Type B pancreatic cell (in vitro differentiated cells): Measurements from ENCODE around the gene ADAMTSL3. TPM values are rescaled to one million over a fixed set of nuclear protein-coding genes. Genes with fewer than 3 reads are reported as not detected.

Experiments used
- DNase-seq: peaks from one replicate; pipeline ENCODE4 v3.0.0; 2021; ENCODE audit warnings: mixed read lengths; ENCODE audit not compliant: unreplicated experiment; ENCODE audit errors: extremely low spot score
- H3K27ac Mint-ChIP-seq: 2 replicates; pipeline ENCODE4 v1.8.0; 2021; ENCODE audit warnings: mild to moderate bottlenecking, mixed read lengths
- H3K27me3 Mint-ChIP-seq: 2 replicates; pipeline ENCODE4 v1.8.0; 2021; ENCODE audit warnings: mixed read lengths
- H3K36me3 Mint-ChIP-seq: 2 replicates; pipeline ENCODE4 v1.8.0; 2021; ENCODE audit warnings: mixed read lengths
- H3K4me1 Mint-ChIP-seq: one replicate; pipeline ENCODE4 v1.8.0; 2021; ENCODE audit warnings: mixed read lengths; ENCODE audit not compliant: unreplicated experiment
- H3K4me3 Mint-ChIP-seq: 2 replicates; pipeline ENCODE4 v1.8.0; 2021; ENCODE audit warnings: mild to moderate bottlenecking, mixed read lengths
- H3K9me3 Mint-ChIP-seq: 2 replicates; pipeline ENCODE4 v1.8.0; 2021; ENCODE audit warnings: mixed read lengths
- total RNA-seq: library from RNA; stranded (reverse); gene quantifications from 2 replicates; pipeline ENCODE4 v1.2.1, GENCODE V29; 2021; ENCODE audit warnings: low replicate concordance
- TF ChIP-seq, protein P1 (sequence below): fragments of 200-600 bp; sonication (generic); conservative IDR thresholded peaks from 2 replicates; pipeline ENCODE4 v1.5.0; 2021; ENCODE audit warnings: antibody characterized with exemption, mild to moderate bottlenecking

ADAMTSL3 gene
- total RNA-seq, 1 donor from 2014 or later, result 1.9 TPM

DNA sequence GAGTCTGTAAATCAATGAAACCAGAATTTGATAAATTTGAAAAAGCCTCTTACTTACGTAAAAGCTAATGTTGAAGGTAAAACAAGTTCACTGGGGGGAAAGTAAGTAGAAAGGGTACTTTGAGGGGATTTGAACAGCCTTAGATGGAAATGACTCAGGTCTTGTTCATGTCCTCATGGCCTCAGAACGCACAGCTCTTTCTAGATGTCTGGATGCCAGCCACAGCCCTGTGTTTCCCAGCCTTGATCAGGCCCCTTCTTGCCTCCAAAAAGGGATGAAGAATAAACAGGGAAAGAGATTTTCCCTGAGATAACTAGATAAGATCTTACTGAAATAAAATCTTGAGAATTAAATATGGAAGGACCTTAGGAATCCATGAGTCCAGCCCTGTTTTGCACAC, 344.6 kb downstream of the ADAMTSL3 start:
- Mint-ChIP-seq H3K27ac (no peak overlapping the region), H3K36me3 (no peaks in the 10 kb centered on the region)

DNA sequence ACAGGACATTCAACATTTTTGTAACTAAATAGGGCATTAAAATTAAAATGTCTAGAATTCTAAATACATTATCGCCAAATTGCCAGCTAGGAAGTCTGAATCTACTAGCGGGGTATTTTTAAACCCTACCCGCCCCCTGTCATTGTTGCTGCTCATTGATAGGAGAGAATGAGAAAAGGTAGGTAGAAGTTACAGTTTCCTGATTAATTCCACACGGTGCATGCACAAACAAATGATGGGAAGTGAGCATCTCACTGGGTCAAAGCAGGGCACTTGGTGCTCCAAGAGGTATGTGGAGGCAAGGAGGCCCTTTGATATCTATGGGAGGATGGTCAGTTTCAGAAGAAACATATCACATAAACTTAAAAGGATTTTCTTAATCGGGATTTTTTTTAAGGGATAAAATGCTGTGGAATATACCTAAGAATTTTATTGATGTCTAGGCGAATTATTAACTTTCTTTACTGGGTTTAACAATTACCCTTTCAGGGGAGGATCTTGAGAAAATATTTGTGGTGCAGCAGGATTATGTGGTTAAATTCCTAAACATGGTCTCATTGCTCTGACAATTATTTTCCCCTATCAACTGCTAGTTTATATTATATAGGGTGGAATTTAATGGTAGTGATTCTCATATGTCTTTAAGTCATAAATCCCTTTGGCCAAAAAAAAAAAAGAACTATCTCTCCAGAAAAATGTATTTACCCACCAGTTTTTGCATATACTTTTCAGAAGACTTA, 345.6 kb downstream of the ADAMTSL3 start:
- no peaks in the 10 kb centered on the region for H3K9me3 Mint-ChIP-seq
- no peak overlapping the region for H3K4me3 Mint-ChIP-seq
- no peaks in the 10 kb centered on the region for H3K4me1 Mint-ChIP-seq
- H3K27me3 Mint-ChIP-seq, result peaks cover 4% of the 10 kb centered on the region
- no peaks in the 10 kb centered on the region for H3K36me3 Mint-ChIP-seq
- H3K27ac Mint-ChIP-seq, result no peak overlapping the region
- TF ChIP-seq, protein P1, sequence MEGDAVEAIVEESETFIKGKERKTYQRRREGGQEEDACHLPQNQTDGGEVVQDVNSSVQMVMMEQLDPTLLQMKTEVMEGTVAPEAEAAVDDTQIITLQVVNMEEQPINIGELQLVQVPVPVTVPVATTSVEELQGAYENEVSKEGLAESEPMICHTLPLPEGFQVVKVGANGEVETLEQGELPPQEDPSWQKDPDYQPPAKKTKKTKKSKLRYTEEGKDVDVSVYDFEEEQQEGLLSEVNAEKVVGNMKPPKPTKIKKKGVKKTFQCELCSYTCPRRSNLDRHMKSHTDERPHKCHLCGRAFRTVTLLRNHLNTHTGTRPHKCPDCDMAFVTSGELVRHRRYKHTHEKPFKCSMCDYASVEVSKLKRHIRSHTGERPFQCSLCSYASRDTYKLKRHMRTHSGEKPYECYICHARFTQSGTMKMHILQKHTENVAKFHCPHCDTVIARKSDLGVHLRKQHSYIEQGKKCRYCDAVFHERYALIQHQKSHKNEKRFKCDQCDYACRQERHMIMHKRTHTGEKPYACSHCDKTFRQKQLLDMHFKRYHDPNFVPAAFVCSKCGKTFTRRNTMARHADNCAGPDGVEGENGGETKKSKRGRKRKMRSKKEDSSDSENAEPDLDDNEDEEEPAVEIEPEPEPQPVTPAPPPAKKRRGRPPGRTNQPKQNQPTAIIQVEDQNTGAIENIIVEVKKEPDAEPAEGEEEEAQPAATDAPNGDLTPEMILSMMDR, result no peak
- no peak for DNase-seq

More for the DNA sequence above, 344.6 kb downstream of the ADAMTSL3 start:
- DNase-seq, result no peak
- peaks cover 3% of the 10 kb centered on the region for H3K27me3 Mint-ChIP-seq
- H3K4me3 Mint-ChIP-seq, result no peak overlapping the region
- TF ChIP-seq, protein P1, result no peak
- H3K9me3 Mint-ChIP-seq, result no peaks in the 10 kb centered on the region
- no peaks in the 10 kb centered on the region for H3K4me1 Mint-ChIP-seq

DNA sequence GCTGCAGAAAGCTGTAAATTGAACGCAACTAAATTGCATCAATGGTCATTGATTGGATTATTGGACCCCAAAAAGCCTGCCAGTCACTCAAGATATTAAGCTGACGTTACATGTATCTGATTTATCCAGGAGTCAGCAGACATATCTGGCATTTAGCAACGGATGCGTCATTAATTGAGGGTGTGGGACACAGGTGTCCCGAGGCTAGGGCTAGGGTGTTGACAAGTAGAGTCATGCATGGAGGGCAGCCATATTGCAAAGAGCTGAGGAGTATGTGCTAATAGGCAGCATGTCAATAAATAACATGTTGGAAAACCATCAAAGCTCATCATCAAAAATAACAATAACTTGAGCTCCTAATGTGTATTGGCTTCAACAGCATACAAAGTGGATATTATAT, 347.1 kb downstream of the ADAMTSL3 start:
- Mint-ChIP-seq H3K36me3 (no peaks in the 10 kb centered on the region), H3K27ac (no peak overlapping the region), H3K9me3 (no peaks in the 10 kb centered on the region), H3K4me3 (no peak overlapping the region), H3K27me3 (peaks cover 10% of the 10 kb centered on the region), H3K4me1 (no peaks in the 10 kb centered on the region)
- TF ChIP-seq, protein P1, result no peak
- no peak for DNase-seq

DNA sequence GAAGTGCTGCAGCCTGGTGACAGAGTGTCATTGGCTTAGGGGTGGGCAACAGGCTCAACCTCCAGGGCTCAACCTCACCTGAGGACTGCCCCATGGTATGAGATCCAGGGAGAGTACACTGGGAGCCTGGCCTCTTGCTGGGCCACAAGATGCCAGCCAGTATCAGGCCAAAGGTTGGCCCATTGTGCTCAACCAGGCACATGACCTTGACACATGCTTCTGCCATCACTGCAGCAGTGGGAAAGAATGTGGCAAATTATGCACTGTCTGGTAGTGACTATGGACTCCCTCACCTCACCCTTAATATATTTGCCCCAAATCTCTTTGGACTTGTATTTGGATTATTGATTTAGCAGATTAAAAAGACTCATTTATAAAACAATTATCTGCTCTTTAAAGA, 347.7 kb downstream of the ADAMTSL3 start:
- Mint-ChIP-seq H3K4me3 (no peak overlapping the region), H3K27me3 (peaks cover 11% of the 10 kb centered on the region), H3K27ac (no peak overlapping the region), H3K36me3 (no peaks in the 10 kb centered on the region), H3K4me1 (no peaks in the 10 kb centered on the region), H3K9me3 (no peaks in the 10 kb centered on the region)
- TF ChIP-seq, protein P1, result no peak
- no peak for DNase-seq

DNA sequence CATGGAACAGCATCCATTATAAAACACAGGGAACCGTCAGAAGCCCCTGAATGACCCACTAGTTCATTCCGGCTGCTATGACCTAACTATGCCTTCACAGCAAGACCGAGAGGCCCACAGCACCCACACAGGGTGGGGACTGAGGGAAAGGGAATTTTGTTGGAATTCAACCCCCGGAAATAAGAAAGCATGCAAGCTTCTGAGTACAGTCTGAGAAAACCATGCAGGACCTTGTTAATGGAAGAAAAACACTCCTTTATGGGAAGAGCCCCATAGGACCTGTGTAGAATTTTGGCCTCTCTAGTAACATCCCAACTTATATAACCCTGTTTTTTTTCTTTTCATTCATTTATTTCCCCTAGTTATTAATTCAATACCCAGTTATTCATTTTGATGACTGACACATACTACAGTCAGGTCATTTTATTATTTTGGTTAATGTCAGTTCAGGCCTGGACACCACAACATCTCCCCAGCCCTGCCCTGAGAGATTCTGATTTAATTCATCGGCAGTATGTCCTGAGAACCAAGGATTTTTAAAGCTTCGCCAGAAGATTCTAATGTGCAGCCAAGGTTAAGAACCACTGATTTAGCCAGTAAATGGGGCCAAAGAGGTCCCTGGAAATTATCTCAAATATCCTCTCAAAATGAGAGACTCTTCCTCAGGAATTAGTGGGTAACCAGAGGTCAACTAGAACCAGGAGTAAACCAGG, 350.0 kb downstream of the ADAMTSL3 start:
- TF ChIP-seq, protein P1, result no peak
- peaks cover 17% of the 10 kb centered on the region for H3K27me3 Mint-ChIP-seq
- no peak for DNase-seq
- no peak overlapping the region for H3K4me3 Mint-ChIP-seq
- no peak overlapping the region for H3K27ac Mint-ChIP-seq
- no peaks in the 10 kb centered on the region for H3K4me1 Mint-ChIP-seq
- H3K36me3 Mint-ChIP-seq, result no peaks in the 10 kb centered on the region
- H3K9me3 Mint-ChIP-seq, result no peaks in the 10 kb centered on the region
